HUES48 (cell line): ENCODE measurements around the gene CCN2.

Experiments
- H3K27ac ChIP-seq: one replicate; pipeline ENCODE4 v1.7.0; 2013; ENCODE audit warnings: low read depth, low read length, inconsistent platforms
- H3K27me3 ChIP-seq: 2 replicates; pipeline ENCODE4 v1.6.1; 2013; ENCODE audit warnings: mild to moderate bottlenecking, low read length; ENCODE audit not compliant: control insufficient read depth, insufficient read depth
- H3K36me3 ChIP-seq: 2 replicates; pipeline ENCODE4 v1.6.1; 2013; ENCODE audit warnings: low read length; ENCODE audit not compliant: control insufficient read depth, insufficient read depth
- H3K4me1 ChIP-seq: 2 replicates; pipeline ENCODE4 v1.6.1; 2013; ENCODE audit warnings: mild to moderate bottlenecking, low read length; ENCODE audit not compliant: control insufficient read depth, insufficient read depth
- H3K4me3 ChIP-seq: 2 replicates; pipeline ENCODE4 v1.5.1; 2013; ENCODE audit warnings: mild to moderate bottlenecking, low read depth, low read length
- H3K9ac ChIP-seq: 2 replicates; pipeline ENCODE4 v1.6.1; 2013; ENCODE audit warnings: mild to moderate bottlenecking, low read depth, low read length, moderate library complexity
- H3K9me3 ChIP-seq: 2 replicates; pipeline ENCODE4 v1.6.1; 2013; ENCODE audit warnings: low read length; ENCODE audit not compliant: control insufficient read depth, insufficient read depth

The CCN2 gene, protein sequence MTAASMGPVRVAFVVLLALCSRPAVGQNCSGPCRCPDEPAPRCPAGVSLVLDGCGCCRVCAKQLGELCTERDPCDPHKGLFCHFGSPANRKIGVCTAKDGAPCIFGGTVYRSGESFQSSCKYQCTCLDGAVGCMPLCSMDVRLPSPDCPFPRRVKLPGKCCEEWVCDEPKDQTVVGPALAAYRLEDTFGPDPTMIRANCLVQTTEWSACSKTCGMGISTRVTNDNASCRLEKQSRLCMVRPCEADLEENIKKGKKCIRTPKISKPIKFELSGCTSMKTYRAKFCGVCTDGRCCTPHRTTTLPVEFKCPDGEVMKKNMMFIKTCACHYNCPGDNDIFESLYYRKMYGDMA

DNA sequence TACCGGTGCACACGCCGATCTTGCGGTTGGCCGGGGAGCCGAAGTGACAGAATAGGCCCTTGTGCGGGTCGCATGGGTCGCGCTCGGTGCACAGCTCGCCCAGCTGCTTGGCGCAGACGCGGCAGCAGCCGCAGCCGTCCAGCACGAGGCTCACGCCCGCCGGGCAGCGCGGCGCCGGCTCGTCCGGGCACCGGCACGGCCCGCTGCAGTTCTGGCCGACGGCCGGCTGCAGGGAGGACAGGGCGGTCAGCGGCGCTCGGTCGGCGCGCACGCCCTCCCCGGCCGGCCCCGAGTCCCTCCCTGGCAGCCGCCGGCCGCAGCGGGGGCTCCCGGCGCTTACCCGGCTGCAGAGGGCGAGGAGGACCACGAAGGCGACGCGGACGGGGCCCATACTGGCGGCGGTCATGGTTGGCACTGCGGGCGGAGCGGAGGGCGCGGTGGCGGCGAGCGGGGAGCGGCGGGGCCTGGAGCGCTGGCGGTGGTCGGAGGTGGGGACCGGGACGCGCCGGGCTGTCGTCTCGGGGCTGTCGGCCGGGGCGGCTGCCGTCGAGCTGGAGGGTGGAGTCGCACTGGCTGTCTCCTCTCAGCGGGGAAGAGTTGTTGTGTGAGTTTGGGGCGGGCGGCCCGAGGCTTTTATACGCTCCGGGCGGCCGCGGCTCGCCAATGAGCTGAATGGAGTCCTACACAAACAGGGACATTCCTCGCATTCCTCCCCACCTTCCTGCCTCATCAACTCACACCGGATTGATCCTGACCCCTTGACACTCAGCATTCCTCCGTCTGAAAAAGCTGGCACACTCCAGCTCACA, at the start of gene CCN2:
TSS of gene CCN2 (minus strand) at position 606 of the 809 bp plus-strand sequence. CDS start at position 406, 200 bp downstream.
- H3K27me3 ChIP-seq = no peaks in the 10 kb centered on the region
- peak within 1 kb of the TSS; percentile 90 for H3K27ac ChIP-seq
- H3K9me3 ChIP-seq = no peaks in the 10 kb centered on the region
- peaks cover 48% of the 10 kb centered on the region for H3K4me1 ChIP-seq
- H3K4me3 ChIP-seq = peak within 1 kb of the TSS; percentile 87
- H3K9ac ChIP-seq = peak within 1 kb of the TSS; percentile 90
- peaks cover 29% of the 10 kb centered on the region for H3K36me3 ChIP-seq

DNA sequence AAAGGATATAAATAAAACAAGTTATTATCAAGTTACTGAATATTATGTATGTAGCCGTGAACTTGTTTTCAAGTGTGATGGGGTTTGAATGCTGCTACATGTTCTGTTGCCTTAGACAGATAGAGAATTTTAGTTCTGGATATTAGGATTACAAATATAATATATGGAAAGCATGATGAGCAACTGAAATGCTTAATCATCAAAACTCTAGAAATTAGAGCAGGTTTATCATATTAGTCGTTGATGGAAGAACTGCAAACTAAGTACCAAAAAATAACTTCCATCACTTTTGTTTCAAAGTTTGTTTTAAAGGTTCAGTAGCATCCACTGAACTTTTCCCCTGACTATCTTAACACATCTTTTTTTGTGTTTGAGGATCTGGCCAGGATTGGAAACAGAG, 49.1 kb upstream of the CCN2 start:
- Histone ChIP-seq H3K9me3 (peaks cover 19% of the 10 kb centered on the region), H3K36me3 (no peaks in the 10 kb centered on the region), H3K4me1 (no peaks in the 10 kb centered on the region), H3K4me3 (no peak overlapping the region), H3K27me3 (no peaks in the 10 kb centered on the region), H3K27ac (no peak overlapping the region), H3K9ac (no peak overlapping the region)

DNA sequence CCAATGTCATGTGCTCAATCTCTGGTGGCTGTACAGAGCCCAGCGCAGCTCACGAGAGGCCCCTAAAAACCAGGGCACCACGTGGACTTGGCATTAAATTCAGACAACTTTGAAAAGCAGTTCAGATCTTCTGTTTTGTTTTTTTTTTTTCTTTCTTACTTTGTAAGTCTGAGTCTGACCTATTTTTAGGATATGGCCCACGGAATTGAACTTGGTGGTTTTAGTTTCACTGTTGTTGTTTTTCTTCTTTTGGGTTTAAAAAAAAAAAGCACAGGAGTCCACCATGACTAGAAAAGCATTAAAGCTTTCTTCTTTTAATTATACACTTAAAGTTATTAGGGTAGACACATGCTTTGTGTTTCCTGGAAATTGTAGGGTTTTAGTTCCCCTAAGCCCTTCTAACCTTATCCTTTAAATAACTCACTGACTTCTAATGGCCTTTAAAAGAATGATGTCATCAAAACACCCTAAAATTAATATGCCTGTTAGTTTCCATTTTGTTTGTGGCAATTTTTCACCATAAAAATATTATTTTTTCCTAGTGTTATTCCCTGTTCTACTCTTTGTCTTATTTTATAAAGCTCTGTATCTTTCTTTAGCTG, 48.5 kb upstream of the CCN2 start:
- Histone ChIP-seq H3K27me3 (no peaks in the 10 kb centered on the region), H3K4me1 (no peaks in the 10 kb centered on the region), H3K9me3 (peaks cover 16% of the 10 kb centered on the region), H3K36me3 (no peaks in the 10 kb centered on the region), H3K9ac (no peak overlapping the region), H3K4me3 (no peak overlapping the region), H3K27ac (no peak overlapping the region)

DNA sequence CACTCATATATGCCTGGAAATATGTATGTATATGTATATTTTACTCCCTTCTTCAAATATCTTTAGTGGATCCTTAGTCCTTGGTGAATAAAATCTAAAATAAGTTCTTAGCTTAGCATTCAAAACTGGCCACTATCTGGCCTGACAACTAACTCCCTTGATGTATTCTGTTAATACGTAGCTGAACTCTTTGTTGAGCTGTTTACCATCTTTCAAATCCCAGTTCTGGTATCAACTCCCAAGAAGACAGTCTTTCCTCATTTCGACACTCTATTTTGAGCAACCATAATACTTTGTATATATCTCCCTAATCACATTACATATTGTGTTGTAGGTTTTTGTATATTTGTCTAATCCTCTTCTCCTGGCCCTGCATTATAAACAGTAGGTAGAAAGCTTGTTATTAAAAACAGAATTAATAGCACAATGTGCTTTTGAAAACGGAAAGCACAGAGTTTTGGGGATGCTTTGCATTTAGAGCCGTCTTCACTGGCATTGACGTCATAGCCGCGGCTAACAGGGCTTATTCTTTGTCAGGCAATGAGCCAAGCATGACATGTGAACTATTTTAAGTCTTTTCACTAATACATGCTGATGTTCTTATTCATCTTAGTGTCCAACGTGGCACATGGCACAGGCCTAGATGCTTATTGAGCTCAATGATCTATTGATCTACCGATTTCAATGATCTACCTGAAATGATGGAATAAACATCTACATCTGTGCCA, 47.2 kb upstream of the CCN2 start:
- Histone ChIP-seq H3K9ac (no peak overlapping the region), H3K36me3 (no peaks in the 10 kb centered on the region), H3K4me1 (no peaks in the 10 kb centered on the region), H3K9me3 (peaks cover 5% of the 10 kb centered on the region; the same call in 1 of the 2 replicates), H3K27me3 (no peaks in the 10 kb centered on the region), H3K4me3 (no peak overlapping the region), H3K27ac (no peak overlapping the region)

DNA sequence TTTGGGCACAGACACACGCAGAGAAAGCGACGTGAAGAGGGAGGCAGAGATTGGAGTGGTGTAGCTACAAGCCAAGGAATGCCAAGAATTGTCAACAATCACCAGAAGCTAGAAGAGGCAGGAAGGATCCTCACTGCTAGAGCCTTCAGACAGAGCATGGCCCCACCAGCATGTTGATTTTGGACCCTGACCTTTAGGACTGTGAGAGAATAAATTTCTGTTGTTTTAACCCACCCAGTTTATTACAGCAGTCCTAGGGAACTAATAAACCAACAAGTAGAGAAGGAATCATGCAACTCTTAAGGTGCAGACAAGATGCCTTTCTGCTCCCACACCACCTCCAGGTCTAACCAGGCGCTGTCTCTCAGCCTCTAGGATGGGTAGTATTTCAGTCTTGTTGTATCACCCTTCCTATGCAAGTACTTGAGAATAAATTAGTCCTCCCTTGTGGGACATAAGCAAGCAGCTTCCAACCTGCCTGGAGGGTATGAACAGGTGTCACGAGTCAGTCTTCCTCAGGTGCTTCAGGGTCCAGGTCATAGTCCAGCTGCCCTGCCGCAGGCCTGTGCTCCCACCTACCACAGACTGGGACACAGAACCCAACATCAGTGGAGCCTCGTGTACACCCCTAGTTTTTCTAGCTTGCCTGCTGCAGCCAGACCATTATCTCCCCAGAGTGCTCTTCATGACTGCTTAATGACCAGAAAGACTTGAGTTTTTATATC, 46.4 kb upstream of the CCN2 start:
- Histone ChIP-seq H3K4me3 (no peak overlapping the region), H3K27me3 (no peaks in the 10 kb centered on the region), H3K27ac (no peak overlapping the region), H3K36me3 (no peaks in the 10 kb centered on the region), H3K9me3 (no peaks in the 10 kb centered on the region), H3K9ac (no peak overlapping the region), H3K4me1 (no peaks in the 10 kb centered on the region)

DNA sequence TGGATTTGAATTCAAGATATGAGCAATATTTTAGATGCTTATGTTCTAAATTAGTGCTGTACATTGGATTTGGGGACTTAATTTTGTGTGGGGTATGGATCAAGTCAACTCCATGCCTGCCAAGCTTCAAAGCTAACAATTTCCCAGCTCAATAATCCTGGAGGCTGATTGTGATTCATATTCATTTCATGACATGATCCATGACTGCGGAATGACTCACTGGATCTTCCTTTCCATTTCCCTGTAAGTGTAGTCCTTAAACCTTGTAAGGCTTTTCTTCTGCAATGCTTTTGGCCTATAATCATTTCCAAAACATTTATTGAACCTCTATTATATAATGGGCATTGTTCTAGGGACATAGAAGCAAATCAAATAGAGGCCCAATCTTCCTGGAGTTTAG, 44.7 kb upstream of the CCN2 start:
- Histone ChIP-seq H3K27me3 (no peaks in the 10 kb centered on the region), H3K4me3 (no peak overlapping the region), H3K36me3 (no peaks in the 10 kb centered on the region), H3K4me1 (no peaks in the 10 kb centered on the region), H3K9me3 (no peaks in the 10 kb centered on the region), H3K27ac (no peak overlapping the region), H3K9ac (no peak overlapping the region)

DNA sequence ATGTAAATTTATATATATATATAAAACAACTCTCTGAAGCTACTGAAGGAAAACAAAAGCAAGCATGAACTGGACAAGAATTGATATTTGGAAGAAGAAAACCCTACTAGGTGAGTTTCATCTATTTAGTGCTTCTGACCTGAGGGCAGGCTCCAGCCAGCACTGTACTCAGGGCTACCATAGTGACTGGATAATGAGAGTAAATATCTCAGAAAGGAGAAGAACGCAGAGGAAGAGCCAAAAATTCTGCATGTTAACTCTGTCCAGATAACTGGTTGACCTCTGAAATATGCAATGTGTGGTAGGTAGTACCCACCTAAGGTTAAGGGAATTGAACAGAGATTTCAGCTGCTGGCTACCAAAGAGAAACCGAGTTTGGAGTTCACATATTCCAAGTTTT, 41.4 kb upstream of the CCN2 start:
- H3K9ac ChIP-seq = no peak overlapping the region
- H3K27ac ChIP-seq = no peak overlapping the region
- H3K27me3 ChIP-seq = no peaks in the 10 kb centered on the region
- H3K4me1 ChIP-seq = no peaks in the 10 kb centered on the region
- no peaks in the 10 kb centered on the region for H3K9me3 ChIP-seq
- no peak overlapping the region for H3K4me3 ChIP-seq
- no peaks in the 10 kb centered on the region for H3K36me3 ChIP-seq

DNA sequence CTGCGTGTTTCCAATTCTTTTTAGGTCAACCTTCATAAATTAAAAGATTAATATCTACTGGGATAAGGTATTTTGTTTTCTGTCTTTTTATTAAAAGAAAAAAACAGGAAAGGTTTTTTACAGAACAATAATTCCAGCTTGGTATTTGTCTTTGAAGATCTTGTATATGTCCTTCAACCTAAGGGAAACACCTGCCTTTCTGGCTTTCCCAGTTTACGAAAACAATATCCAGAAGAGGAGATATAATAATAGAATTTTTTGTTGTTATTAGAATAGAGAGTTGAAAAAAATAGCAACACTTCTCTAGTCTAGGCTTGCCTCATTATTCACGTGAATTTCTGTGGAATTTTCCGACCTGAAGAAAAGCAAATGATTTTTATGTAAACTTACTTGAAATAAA, 37.9 kb upstream of the CCN2 start:
- Histone ChIP-seq H3K27ac (no peak overlapping the region), H3K27me3 (no peaks in the 10 kb centered on the region), H3K9me3 (no peaks in the 10 kb centered on the region), H3K4me1 (no peaks in the 10 kb centered on the region), H3K9ac (no peak overlapping the region), H3K4me3 (no peak overlapping the region), H3K36me3 (no peaks in the 10 kb centered on the region)

DNA sequence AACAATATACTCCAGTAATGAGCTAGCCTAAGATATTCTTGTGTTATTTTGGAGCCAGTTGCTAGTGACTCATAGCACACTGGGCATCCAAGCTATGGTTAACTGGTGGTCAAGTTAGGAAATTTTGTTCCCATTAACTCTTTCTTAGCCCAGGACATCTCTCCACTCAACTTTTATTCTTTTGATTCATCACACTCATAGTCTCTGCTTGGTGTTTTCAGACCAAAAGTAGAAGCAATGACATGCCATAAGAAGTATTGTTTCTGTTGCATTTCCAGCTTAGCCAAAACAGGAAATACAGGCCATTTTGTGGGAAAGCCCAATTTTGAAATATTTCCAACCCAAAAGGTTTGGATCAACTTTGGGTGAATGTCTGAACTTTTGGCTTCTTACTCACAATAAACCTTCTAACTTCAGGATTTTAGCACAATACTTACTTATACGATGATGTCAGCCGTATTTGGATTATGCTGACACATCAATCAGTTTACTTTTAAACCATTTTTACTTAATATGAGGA, 31.6 kb upstream of the CCN2 start:
- Histone ChIP-seq H3K9me3 (no peaks in the 10 kb centered on the region), H3K27me3 (no peaks in the 10 kb centered on the region), H3K9ac (no peak overlapping the region), H3K27ac (no peak overlapping the region), H3K4me1 (no peaks in the 10 kb centered on the region), H3K36me3 (no peaks in the 10 kb centered on the region), H3K4me3 (no peak overlapping the region)

DNA sequence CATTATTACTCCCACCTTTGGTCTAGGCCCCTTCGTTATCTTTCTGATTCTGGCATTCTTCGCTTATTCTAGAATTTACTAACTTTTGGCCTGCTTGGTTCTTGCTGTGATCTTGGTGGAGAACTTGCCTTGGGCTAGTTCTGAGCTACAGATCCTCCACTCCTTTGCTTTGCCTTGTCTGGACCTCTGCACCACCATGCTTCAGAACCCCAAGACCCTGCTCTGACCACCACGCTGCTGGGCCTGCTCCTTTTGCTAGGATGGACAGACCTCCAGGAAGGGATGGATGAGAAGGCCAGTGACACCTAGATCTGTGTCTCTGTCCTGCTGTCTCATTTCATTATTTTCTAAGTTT, 30.4 kb upstream of the CCN2 start:
- no peaks in the 10 kb centered on the region for H3K4me1 ChIP-seq
- H3K36me3 ChIP-seq = no peaks in the 10 kb centered on the region
- H3K27ac ChIP-seq = no peak overlapping the region
- no peaks in the 10 kb centered on the region for H3K9me3 ChIP-seq
- H3K4me3 ChIP-seq = no peak overlapping the region
- no peak overlapping the region for H3K9ac ChIP-seq
- no peaks in the 10 kb centered on the region for H3K27me3 ChIP-seq
